ENCODE results near the gene NXPE2. TPM values are rescaled to one million over a fixed set of nuclear protein-coding genes. Genes with fewer than 3 reads are reported as not detected.

Gene NXPE2
- total RNA-seq (2016; rRNA removed; fragmentation: Illumina TruSeq; extraction: Trizol) (not detected in 2 replicates), polyA plus RNA-seq (2011; rRNA removed) (not detected in 2 replicates), polyA minus RNA-seq (2011; rRNA and poly(A)+ RNA removed; ENCODE audit: low replicate concordance) (not detected in 2 replicates), Bru-seq, nascent RNA (percentile 7 among the genes with signal in this experiment), BruChase-seq, experiment 1, labeled RNA remaining after a 6-hour chase (percentile 4 among the genes with signal in this experiment), BruChase-seq, experiment 2, labeled RNA remaining after a 2-hour chase (percentile 8 among the genes with signal in this experiment)
- not detected in 2 replicates for total RNA-seq (2016; cell fraction: cytosol; rRNA removed; fragmentation: Illumina TruSeq; extraction: Trizol; ENCODE audit: low read depth)
- total RNA-seq (2016; cell fraction: insoluble cytoplasmic fraction; rRNA removed; fragmentation: Illumina TruSeq; extraction: Trizol): not detected in 2 replicates
- total RNA-seq (2016; cell fraction: membrane; rRNA removed; fragmentation: Illumina TruSeq; extraction: Trizol): not detected in 2 replicates
- total RNA-seq (2016; cell fraction: nucleus; rRNA removed; fragmentation: Illumina TruSeq; extraction: Trizol): not detected in 2 replicates
- not detected in 2 replicates for polyA plus RNA-seq (2011; cell fraction: cytosol; rRNA removed)
- polyA plus RNA-seq (2011; cell fraction: nucleus; rRNA removed): not detected in 2 replicates
- polyA plus RNA-seq (2012): not detected in 2 replicates
- not detected in 2 replicates for polyA plus RNA-seq (2016; cell fraction: cytosol; fragmentation: Illumina TruSeq; extraction: Trizol; ENCODE audit: low read depth)
- polyA plus RNA-seq (2016; cell fraction: insoluble cytoplasmic fraction; fragmentation: Illumina TruSeq; extraction: Trizol; ENCODE audit: low read depth): not detected in 2 replicates
- polyA plus RNA-seq (2016; cell fraction: membrane; fragmentation: Illumina TruSeq; extraction: Trizol; ENCODE audit: low read depth): not detected in 2 replicates
- polyA plus RNA-seq (2016; cell fraction: nucleus; fragmentation: Illumina TruSeq; extraction: Trizol; ENCODE audit: insufficient read depth, low read depth): not detected in 2 replicates
- not detected in 2 replicates for polyA minus RNA-seq (2011; cell fraction: cytosol; rRNA and poly(A)+ RNA removed)
- polyA minus RNA-seq (2011; cell fraction: nucleus; rRNA and poly(A)+ RNA removed): not detected in 2 replicates
- long read RNA-seq, experiment 1: 0 reads
- long read RNA-seq, experiment 2: 0 reads

GRCh38 chr11:114678125-114679036 is at the start of gene NXPE2:
TSS of gene NXPE2 (plus strand) at chr11:114678527. CDS start at chr11:114678576, 49 bp downstream.
- H2AFZ ChIP-seq (ENCODE audit: low read length): no peak within 1 kb of the TSS
- BruUV-seq (replicated peaks): no TSS peak
- no peaks in the 10 kb centered on the region for H3K36me3 ChIP-seq (replicated peaks in 1 of 2; ENCODE audit: control insufficient read depth in 1 of 2, insufficient read depth in 2 of 2, low read length in 2 of 2)
- H3K9me3 ChIP-seq (ENCODE audit: low read length): peaks cover 13% of the 10 kb centered on the region
- ATAC-seq (no peak), FAIRE-seq (no peak), DNase-seq (ENCODE audit: low spot score) (no peak)
- no peak within 1 kb of the TSS for H3K9ac ChIP-seq (ENCODE audit: insufficient read depth, low read depth, low read length)
- ChIA-PET CTCF (ENCODE audit: low intra/inter-chr PET ratio, low total read pairs) (no interaction called here), POLR2A (no interaction called here)
- H3K4me1 ChIP-seq (ENCODE audit: insufficient read depth, low read length): no peaks in the 10 kb centered on the region
- H4K20me1 ChIP-seq (ENCODE audit: insufficient read depth, low read length): no peaks in the 10 kb centered on the region
- no peak within 1 kb of the TSS for H3K4me2 ChIP-seq (ENCODE audit: low read depth, low read length)
- 0% methylated on average over 8 of the region's 8 CpGs for WGBS (ENCODE audit: low lambda C conversion rate)
- H3K4me3 ChIP-seq (replicated peaks in 1 of 3; ENCODE audit: insufficient read depth in 1 of 3, low read depth in 2 of 3, low read length in 3 of 3): no peak within 1 kb of the TSS
- no peaks in the 10 kb centered on the region for H3K79me2 ChIP-seq (ENCODE audit: insufficient read depth, low read length)
- no peaks in the 10 kb centered on the region; a peak in 1 of 5 replicates for H3K27me3 ChIP-seq (ENCODE audit: control insufficient read depth in 1 of 2, insufficient read depth in 2 of 2, low read length in 2 of 2)
- intact Hi-C loops (cut with micrococcal nuclease; ENCODE audit: unreplicated experiment) (no loop called here), in situ Hi-C loops (cut with HindIII; ENCODE audit: extremely low pct_ligation_motif_present, low pct_unique_long_range_greater_than_20kb) (no loop called here)
- no peak within 1 kb of the TSS for H3K27ac ChIP-seq (ENCODE audit: extremely low read length, insufficient read depth, low read length)
- TF ChIP-seq RFX1 (IDR thresholded peaks at IDR 0.05) (no peak), ZNF580 (CRISPR knock-in tag; IDR thresholded peaks at IDR 0.05; ENCODE audit: borderline replicate concordance, low read depth) (no peak), MAFF (IDR thresholded peaks at IDR 0.05; ENCODE audit: low read depth, low read length) (no peak), ELK4 (CRISPR knock-in tag; IDR thresholded peaks at IDR 0.05; ENCODE audit: borderline replicate concordance) (no peak), NFAT5 (CRISPR knock-in tag; IDR thresholded peaks at IDR 0.05) (no peak), ZNF740 (CRISPR knock-in tag; IDR thresholded peaks at IDR 0.05) (no peak), ATF7 (IDR thresholded peaks at IDR 0.05) (no peak), ATF7 (CRISPR knock-in tag; IDR thresholded peaks at IDR 0.05) (no peak), RAD21 (CRISPR knock-in tag; IDR thresholded peaks at IDR 0.05) (no peak)
- TF ChIP-seq, protein P1, sequence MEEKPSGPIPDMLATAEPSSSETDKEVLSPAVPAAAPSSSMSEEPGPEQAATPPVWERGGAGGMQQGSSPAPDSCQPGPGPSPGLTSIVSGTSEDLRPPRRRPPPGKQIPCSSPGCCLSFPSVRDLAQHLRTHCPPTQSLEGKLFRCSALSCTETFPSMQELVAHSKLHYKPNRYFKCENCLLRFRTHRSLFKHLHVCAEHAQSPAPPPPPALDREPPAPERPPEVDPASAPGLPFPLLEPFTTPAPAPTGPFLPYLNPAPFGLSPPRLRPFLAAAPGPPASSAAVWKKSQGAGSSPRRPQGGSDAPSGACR (CRISPR knock-in tag; IDR thresholded peaks at IDR 0.05): no peak
